HCEC 1CT (cell line): ENCODE measurements around the gene KRT33B.

Experiments used
- DNase-seq: peaks from one replicate; pipeline ENCODE4 v3.0.0-alpha.2; 2017

The KRT33B gene

GRCh38 chr17:41345992-41346391 is 23.6 kb downstream of the KRT33B start:
- DNase-seq, result no peak

GRCh38 chr17:41343029-41343428 is 26.6 kb downstream of the KRT33B start:
- no peak for DNase-seq

- DNase-seq, result no peak
Observed at GRCh38 chr17:41340934-41341861, 28.4 kb downstream of the KRT33B start.

- DNase-seq, result no peak
Observed at GRCh38 chr17:41340494-41340893, 29.1 kb downstream of the KRT33B start.

GRCh38 chr17:41339571-41340172 is 29.9 kb downstream of the KRT33B start:
- DNase-seq, result no peak

- DNase-seq, result peak; percentile 65
Observed at GRCh38 chr17:41338961-41339485, 30.6 kb downstream of the KRT33B start.

- DNase-seq, result no peak
Observed at GRCh38 chr17:41335747-41336146, 33.9 kb downstream of the KRT33B start.

GRCh38 chr17:41334385-41335305 is 35.0 kb downstream of the KRT33B start:
- no peak for DNase-seq

- no peak for DNase-seq
Observed at GRCh38 chr17:41333836-41334235, 35.8 kb downstream of the KRT33B start.

GRCh38 chr17:41333098-41333497 is 36.5 kb downstream of the KRT33B start:
- no peak for DNase-seq

GRCh38 chr17:41332239-41332638 is 37.4 kb downstream of the KRT33B start:
- DNase-seq, result no peak

GRCh38 chr17:41331606-41332005 is 38.0 kb downstream of the KRT33B start:
- DNase-seq, result no peak

GRCh38 chr17:41329279-41329948 is 40.2 kb downstream of the KRT33B start:
- DNase-seq, result peak; percentile 65

- DNase-seq, result no peak
Observed at GRCh38 chr17:41328207-41328606, 41.4 kb downstream of the KRT33B start.

GRCh38 chr17:41327411-41328120 is 42.0 kb downstream of the KRT33B start:
- no peak for DNase-seq

- no peak for DNase-seq
Observed at GRCh38 chr17:41326173-41327145, 43.2 kb downstream of the KRT33B start.

- no peak for DNase-seq
Observed at GRCh38 chr17:41325611-41326010, 44.0 kb downstream of the KRT33B start.

- no peak for DNase-seq
Observed at GRCh38 chr17:41325126-41325525, 44.5 kb downstream of the KRT33B start.

- peak; percentile 9 for DNase-seq
Observed at GRCh38 chr17:41324180-41325075, 45.2 kb downstream of the KRT33B start.
